Measurements from ENCODE around the gene STT3A. TPM values are rescaled to one million over a fixed set of nuclear protein-coding genes. Genes with fewer than 3 reads are reported as not detected.

The STT3A gene
- total and polyA plus RNA-seq, 10 of the 15 experiments (the other 5 are each of a cell fraction or from before 2014, with no cell fraction given) = 74.4 to 202 (median 118) TPM

GRCh38 chr11:125550780-125551179 is 41.9 kb upstream of the STT3A start (continued):
- TF ChIP-seq CUX1 (IDR thresholded peaks at IDR 0.05; ENCODE audit: insufficient replicate concordance, low read depth, low read length) = no peak
- no peak for TF ChIP-seq SMAD5 (IDR thresholded peaks at IDR 0.05; ENCODE audit: low read depth)
- no peak for TF ChIP-seq ETV6 (conservative IDR thresholded peaks at IDR 0.05 in 1 of 2, IDR thresholded peaks at IDR 0.05 in 1 of 2; ENCODE audit: borderline replicate concordance in 1 of 2, low read depth in 1 of 2)
- TF ChIP-seq CHD4 (IDR thresholded peaks at IDR 0.05) = no peak
- TF ChIP-seq NR2F1 (conservative IDR thresholded peaks at IDR 0.05) = no peak
- TF ChIP-seq POLR2AphosphoS2 (IDR thresholded peaks at IDR 0.05; ENCODE audit: low read depth, low read length) = no peak
- TF ChIP-seq HDAC6 (IDR thresholded peaks at IDR 0.05; ENCODE audit: unreplicated experiment) = no peak
- TF ChIP-seq ZBTB11 (CRISPR knock-in tag; IDR thresholded peaks at IDR 0.05) = no peak
- TF ChIP-seq GATAD2B (conservative IDR thresholded peaks at IDR 0.05; ENCODE audit: low read depth) = no peak
- no peak for TF ChIP-seq LARP7 (IDR thresholded peaks at IDR 0.05)
- TF ChIP-seq MLLT1 (IDR thresholded peaks at IDR 0.05) = no peak
- no peak for TF ChIP-seq TCF12 (IDR thresholded peaks at IDR 0.05; ENCODE audit: low read depth, low read length)
- TF ChIP-seq CBX3 (IDR thresholded peaks at IDR 0.05; ENCODE audit: borderline replicate concordance, low read depth) = no peak
- no peak for TF ChIP-seq ZNF592 (IDR thresholded peaks at IDR 0.05)
- no peak for TF ChIP-seq NRF1 (conservative IDR thresholded peaks at IDR 0.05; ENCODE audit: low read depth, low read length)
- TF ChIP-seq SMAD1 (IDR thresholded peaks at IDR 0.05; ENCODE audit: low read depth, partially characterized antibody) = no peak

Measured in GM12878 (cell line).